Uterus (tissue), 2 donors: ENCODE data around the gene PLCL1.

ENCODE experiments used
- POLR2A ChIP-seq, 2 donors: fragments of 450-650 bp; IDR thresholded peaks; one replicate each; pipeline ENCODE4 v1.6.1; 2016; ENCODE audit warnings: antibody characterized with exemption in 2 of 2, mild to moderate bottlenecking in 1 of 2, moderate library complexity in 1 of 2
- TF ChIP-seq, protein P1 (sequence below), 4 experiments: fragments of 200-600 bp in 2 of 4; fragments of 450-650 bp in 2 of 4; sonication (generic) in 2 of 4; IDR thresholded peaks; one replicate each; pipeline ENCODE4 v1.5.1; 2016 to 2019; ENCODE audit warnings: antibody characterized with exemption in 4 of 4, mild to moderate bottlenecking in 2 of 4, moderate library complexity in 1 of 4

DNA sequence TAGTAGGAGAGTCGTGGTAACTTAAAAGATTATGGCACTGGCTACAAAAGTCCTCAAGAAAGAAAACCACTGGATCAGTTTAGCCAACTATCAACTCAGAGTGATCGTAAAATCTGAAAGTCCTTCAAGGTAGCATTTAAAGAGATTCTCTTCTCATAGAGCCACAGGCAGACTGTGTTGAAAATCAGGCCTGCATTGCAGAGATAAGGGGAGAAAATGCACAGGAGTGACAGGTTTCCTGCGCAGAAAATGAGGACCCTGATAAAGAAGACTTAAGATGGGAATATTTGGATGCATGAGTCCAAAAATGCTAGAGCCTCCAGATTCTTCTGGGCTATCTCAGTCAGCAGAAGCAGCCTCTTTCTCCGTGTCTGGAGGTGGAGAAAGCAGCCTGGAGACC lies 360.9 kb downstream of the PLCL1 start:
- no peak for TF ChIP-seq POLR2A (IDR thresholded peaks at IDR 0.05)
- TF ChIP-seq, protein P1, sequence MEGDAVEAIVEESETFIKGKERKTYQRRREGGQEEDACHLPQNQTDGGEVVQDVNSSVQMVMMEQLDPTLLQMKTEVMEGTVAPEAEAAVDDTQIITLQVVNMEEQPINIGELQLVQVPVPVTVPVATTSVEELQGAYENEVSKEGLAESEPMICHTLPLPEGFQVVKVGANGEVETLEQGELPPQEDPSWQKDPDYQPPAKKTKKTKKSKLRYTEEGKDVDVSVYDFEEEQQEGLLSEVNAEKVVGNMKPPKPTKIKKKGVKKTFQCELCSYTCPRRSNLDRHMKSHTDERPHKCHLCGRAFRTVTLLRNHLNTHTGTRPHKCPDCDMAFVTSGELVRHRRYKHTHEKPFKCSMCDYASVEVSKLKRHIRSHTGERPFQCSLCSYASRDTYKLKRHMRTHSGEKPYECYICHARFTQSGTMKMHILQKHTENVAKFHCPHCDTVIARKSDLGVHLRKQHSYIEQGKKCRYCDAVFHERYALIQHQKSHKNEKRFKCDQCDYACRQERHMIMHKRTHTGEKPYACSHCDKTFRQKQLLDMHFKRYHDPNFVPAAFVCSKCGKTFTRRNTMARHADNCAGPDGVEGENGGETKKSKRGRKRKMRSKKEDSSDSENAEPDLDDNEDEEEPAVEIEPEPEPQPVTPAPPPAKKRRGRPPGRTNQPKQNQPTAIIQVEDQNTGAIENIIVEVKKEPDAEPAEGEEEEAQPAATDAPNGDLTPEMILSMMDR (IDR thresholded peaks at IDR 0.05) = no peak
